Stomach (tissue), 4 donors: ENCODE data around the gene HNRNPA2B1.

Experiments used
- CTCF ChIP-seq, 7 experiments: fragments of 450-650 bp in 4 of 7; fragments of 200-600 bp in 3 of 7; sonication (generic) in 3 of 7; IDR thresholded peaks; one replicate each; pipeline ENCODE4 v1.5.1; 2016 to 2019; ENCODE audit warnings: antibody characterized with exemption in 7 of 7, control low read depth in 2 of 7, mild to moderate bottlenecking in 1 of 7
- EP300 ChIP-seq: sonication (generic); formaldehyde crosslinking; IDR thresholded peaks from one replicate; pipeline ENCODE4 v1.6.1; 2017; ENCODE audit warnings: antibody characterized with exemption
- POLR2A ChIP-seq, 4 donors: fragments of 450-650 bp; IDR thresholded peaks; one replicate each; pipeline ENCODE4 v1.6.1; 2016; ENCODE audit warnings: antibody characterized with exemption in 4 of 4, control low read depth in 2 of 4, mild to moderate bottlenecking in 1 of 4, moderate library complexity in 1 of 4
- POLR2AphosphoS5 ChIP-seq, 3 donors: sonication (generic); formaldehyde crosslinking; IDR thresholded peaks; one replicate each; pipeline ENCODE4 v1.6.1; 2016; ENCODE audit warnings: antibody characterized with exemption in 3 of 3

GRCh38 chr7:26197153-26198115, 3.1 kb downstream of the HNRNPA2B1 start:
- no peak for TF ChIP-seq EP300
- no peak for TF ChIP-seq CTCF (IDR thresholded peaks at IDR 0.05)
- TF ChIP-seq POLR2AphosphoS5 (IDR thresholded peaks at IDR 0.05), result no peak
- no peak for TF ChIP-seq POLR2A (IDR thresholded peaks at IDR 0.05)
